ENCODE measurements around the gene TSNAX.

The TSNAX gene

GRCh38 chr1:231576804-231577718, 48.6 kb downstream of the TSNAX start:
- TF ChIP-seq ZFX (IDR thresholded peaks at IDR 0.05; ENCODE audit: borderline replicate concordance), result no peak
- no peak for TF ChIP-seq CTCF (IDR thresholded peaks at IDR 0.05)
- peak overlapping the region; percentile 74 for H3K27ac ChIP-seq

DNA sequence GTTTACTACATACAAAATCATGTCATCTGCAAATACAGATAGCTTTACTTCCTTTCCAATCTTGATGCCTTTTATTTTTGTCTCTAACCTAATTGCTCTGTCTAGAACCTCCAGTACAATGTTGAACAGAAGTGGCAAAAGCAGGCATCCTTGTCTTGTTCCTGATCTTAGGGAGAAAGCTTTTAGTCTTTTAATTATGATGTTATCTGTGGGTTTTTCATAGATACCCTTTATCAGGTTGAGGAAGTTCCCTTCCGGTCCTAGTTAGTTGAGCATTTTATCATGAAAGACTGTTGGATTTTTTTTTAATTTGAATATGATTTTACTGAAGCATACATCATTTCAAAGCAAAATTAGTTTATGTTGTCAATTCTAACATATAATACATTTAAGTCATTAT, 52.4 kb downstream of the TSNAX start:
- TF ChIP-seq CTCF (IDR thresholded peaks at IDR 0.05) (no peak), ZFX (IDR thresholded peaks at IDR 0.05; ENCODE audit: borderline replicate concordance) (no peak)
- H3K27ac ChIP-seq, result no peak overlapping the region

GRCh38 chr1:231581859-231582258, 53.4 kb downstream of the TSNAX start:
- H3K27ac ChIP-seq, result no peak overlapping the region
- TF ChIP-seq ZFX (IDR thresholded peaks at IDR 0.05; ENCODE audit: borderline replicate concordance) (no peak), CTCF (IDR thresholded peaks at IDR 0.05) (no peak)

GRCh38 chr1:231583376-231583775, 54.9 kb downstream of the TSNAX start:
- H3K27ac ChIP-seq, result no peak overlapping the region
- no peak for TF ChIP-seq ZFX (IDR thresholded peaks at IDR 0.05; ENCODE audit: borderline replicate concordance)
- TF ChIP-seq CTCF (IDR thresholded peaks at IDR 0.05), result no peak

GRCh38 chr1:231584117-231584516, 55.6 kb downstream of the TSNAX start:
- H3K27ac ChIP-seq, result no peak overlapping the region
- TF ChIP-seq ZFX (IDR thresholded peaks at IDR 0.05; ENCODE audit: borderline replicate concordance), result no peak
- peak; percentile 72 for TF ChIP-seq CTCF (IDR thresholded peaks at IDR 0.05)

DNA sequence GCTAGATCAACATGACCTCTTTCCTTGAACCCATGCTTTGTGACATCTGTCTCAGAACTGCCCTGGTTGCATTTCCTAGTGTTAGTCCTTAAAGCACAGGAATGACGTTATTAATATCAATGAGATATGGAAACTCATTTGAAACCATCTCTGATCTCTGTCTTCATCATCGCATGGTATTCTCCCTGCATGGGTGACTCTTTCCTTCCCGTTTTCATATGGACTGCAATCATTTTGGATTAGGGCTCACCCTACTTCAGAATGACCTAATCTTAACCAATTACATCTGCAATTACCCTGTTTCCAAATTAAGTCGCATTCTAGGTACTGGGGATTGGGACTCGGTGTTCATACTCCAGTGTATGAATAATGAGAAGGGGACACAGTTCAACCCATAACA, 56.5 kb downstream of the TSNAX start:
- no peak for TF ChIP-seq ZFX (IDR thresholded peaks at IDR 0.05; ENCODE audit: borderline replicate concordance)
- no peak for TF ChIP-seq CTCF (IDR thresholded peaks at IDR 0.05)
- H3K27ac ChIP-seq, result no peak overlapping the region

DNA sequence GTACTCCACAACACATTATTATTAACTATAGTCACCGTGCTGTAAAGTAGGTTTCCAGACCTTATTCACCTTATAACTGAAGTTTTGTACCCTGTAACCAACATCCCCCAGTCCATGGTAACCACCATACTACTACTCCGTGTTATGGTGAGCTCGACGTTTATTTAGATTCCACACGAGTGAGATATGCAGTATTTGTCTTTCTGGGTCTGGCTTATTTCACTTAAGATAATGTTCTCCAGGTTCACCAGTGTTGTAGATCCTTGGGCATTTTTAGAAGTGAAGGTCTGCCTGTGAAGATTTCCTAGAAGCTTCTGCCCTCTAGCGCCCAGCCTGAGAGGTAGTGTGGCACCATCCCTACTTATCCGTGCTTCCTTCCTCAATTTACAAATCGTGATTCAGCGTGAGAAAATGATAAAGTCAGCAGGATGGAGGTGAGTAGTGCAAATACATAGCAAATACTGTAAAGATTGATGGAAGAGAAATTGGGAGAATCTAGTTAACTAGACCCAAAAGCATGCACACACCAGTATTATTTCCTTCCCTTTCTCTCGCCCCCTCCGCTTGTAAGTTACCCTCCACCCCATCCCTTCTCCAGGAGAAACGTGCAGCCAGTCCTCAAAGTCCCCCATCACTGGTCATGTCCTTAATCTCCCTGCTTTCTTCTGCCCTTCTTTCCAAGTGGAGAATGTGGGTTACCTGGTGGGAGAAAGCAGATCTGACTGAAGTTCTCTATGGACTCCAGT, 62.2 kb downstream of the TSNAX start:
- peak; percentile 96 for TF ChIP-seq CTCF (IDR thresholded peaks at IDR 0.05)
- no peak for TF ChIP-seq ZFX (IDR thresholded peaks at IDR 0.05; ENCODE audit: borderline replicate concordance)
- no peak overlapping the region for H3K27ac ChIP-seq

All from 22Rv1 (cell line).